ENCODE data around the gene GPR107. TPM values are rescaled to one million over a fixed set of nuclear protein-coding genes. Genes with fewer than 3 reads are reported as not detected.

GPR107 gene
- polyA plus RNA-seq, 3 donors, result 6.0 to 22.6 (median 6.0) TPM

GRCh38 chr9:130177898-130178805, 124.4 kb downstream of the GPR107 start:
- intact Hi-C loops (cut with micrococcal nuclease), result no loop called here
- Mint-ChIP-seq H3K27ac (no peak overlapping the region), H3K4me3 (no peak overlapping the region), H3K36me3 (no peaks in the 10 kb centered on the region), H3K27me3 (ENCODE audit: low read depth in 3 of 3) (peaks cover 21 to 28% (median 23%) of the 10 kb centered on the region in 3 donors), H3K4me1 (peaks cover 2% of the 10 kb centered on the region), H3K9me3 (peaks cover 0 to 8% (median 0%) of the 10 kb centered on the region in 7 donors)
- TF ChIP-seq CTCF (IDR thresholded peaks at IDR 0.05), result no peak
- no peak overlapping the region for H3K4me2 ChIP-seq (replicated peaks; ENCODE audit: extremely low read depth, low read length, poor library complexity, severe bottlenecking)
- H4K20me1 ChIP-seq (ENCODE audit: insufficient read depth, low read length), result no peaks in the 10 kb centered on the region
- no peaks in the 10 kb centered on the region for H3K79me2 ChIP-seq (ENCODE audit: insufficient read depth, low read length)
- no peaks in the 10 kb centered on the region for H3K36me3 ChIP-seq (replicated peaks in 1 of 2; ENCODE audit: control insufficient read depth in 1 of 2, insufficient read depth in 2 of 2, low read length in 2 of 2)
- DNase-seq, result no peak
- H3K9ac ChIP-seq (ENCODE audit: insufficient read depth, low read length, poor library complexity, severe bottlenecking), result no peak overlapping the region
- H3K27me3 ChIP-seq (ENCODE audit: control insufficient read depth in 2 of 2, insufficient read depth in 2 of 2, low read length in 2 of 2), result peaks cover 5 to 13% of the 10 kb centered on the region in 2 donors
- no peak overlapping the region for H3K4me3 ChIP-seq (replicated peaks in 1 of 3; ENCODE audit: low read depth in 2 of 3, low read length in 3 of 3)
- WGBS (ENCODE audit: insufficient coverage), result 89% methylated on average over 10 of the region's 20 CpGs
- H2AFZ ChIP-seq (ENCODE audit: insufficient read depth, low read depth, low read length, poor library complexity, severe bottlenecking), result no peak overlapping the region
- H3K4me1 ChIP-seq (ENCODE audit: control insufficient read depth in 1 of 2, insufficient read depth in 2 of 2, low read length in 2 of 2), result no peaks in the 10 kb centered on the region
- H3K27ac ChIP-seq (ENCODE audit: low read depth in 1 of 2, low read length in 2 of 2), result no peak overlapping the region
- no peaks in the 10 kb centered on the region for H3K9me3 ChIP-seq (replicated peaks in 1 of 2; ENCODE audit: control insufficient read depth in 1 of 2, insufficient read depth in 1 of 2, low read length in 2 of 2)

- intact Hi-C loops (cut with micrococcal nuclease), result no loop called here
- no peak overlapping the region for H3K4me3 Mint-ChIP-seq
- H3K4me1 ChIP-seq (ENCODE audit: control insufficient read depth in 1 of 2, insufficient read depth in 2 of 2, low read length in 2 of 2), result no peaks in the 10 kb centered on the region
- peaks cover 3% of the 10 kb centered on the region for H3K4me1 Mint-ChIP-seq
- H3K27me3 Mint-ChIP-seq (ENCODE audit: low read depth in 3 of 3), result peaks cover 10 to 15% (median 11%) of the 10 kb centered on the region in 3 donors
- H3K9me3 ChIP-seq (replicated peaks in 1 of 2; ENCODE audit: control insufficient read depth in 1 of 2, insufficient read depth in 1 of 2, low read length in 2 of 2), result no peaks in the 10 kb centered on the region
- no peaks in the 10 kb centered on the region for H4K20me1 ChIP-seq (ENCODE audit: insufficient read depth, low read length)
- DNase-seq, result no peak
- no peak overlapping the region for H3K4me2 ChIP-seq (replicated peaks; ENCODE audit: extremely low read depth, low read length, poor library complexity, severe bottlenecking)
- no peaks in the 10 kb centered on the region for H3K79me2 ChIP-seq (ENCODE audit: insufficient read depth, low read length)
- H3K9ac ChIP-seq (ENCODE audit: insufficient read depth, low read length, poor library complexity, severe bottlenecking), result no peak overlapping the region
- WGBS (ENCODE audit: insufficient coverage), result no CpG with 5 or more reads among the region's 2 CpGs
- no peak overlapping the region for H3K27ac ChIP-seq (ENCODE audit: low read depth in 1 of 2, low read length in 2 of 2)
- H3K36me3 ChIP-seq (replicated peaks in 1 of 2; ENCODE audit: control insufficient read depth in 1 of 2, insufficient read depth in 2 of 2, low read length in 2 of 2), result no peaks in the 10 kb centered on the region
- H3K4me3 ChIP-seq (replicated peaks in 1 of 3; ENCODE audit: low read depth in 2 of 3, low read length in 3 of 3), result no peak overlapping the region
- H3K9me3 Mint-ChIP-seq, result no peaks in the 10 kb centered on the region
- H2AFZ ChIP-seq (ENCODE audit: insufficient read depth, low read depth, low read length, poor library complexity, severe bottlenecking), result no peak overlapping the region
- peaks cover 0 to under 1% of the 10 kb centered on the region in 2 donors for H3K27me3 ChIP-seq (ENCODE audit: control insufficient read depth in 2 of 2, insufficient read depth in 2 of 2, low read length in 2 of 2)
- no peak for TF ChIP-seq CTCF (IDR thresholded peaks at IDR 0.05)
- H3K27ac Mint-ChIP-seq, result no peak overlapping the region
- no peaks in the 10 kb centered on the region for H3K36me3 Mint-ChIP-seq
These were observed 125.7 kb downstream of the GPR107 start for GRCh38 chr9:130179331-130179907.
